ENCODE measurements around the gene PPP2R2C. TPM values are rescaled to one million over a fixed set of nuclear protein-coding genes. Genes with fewer than 3 reads are reported as not detected.

The PPP2R2C gene
- total RNA-seq, 1 experiment from 2014 or later: 8.1 TPM

DNA sequence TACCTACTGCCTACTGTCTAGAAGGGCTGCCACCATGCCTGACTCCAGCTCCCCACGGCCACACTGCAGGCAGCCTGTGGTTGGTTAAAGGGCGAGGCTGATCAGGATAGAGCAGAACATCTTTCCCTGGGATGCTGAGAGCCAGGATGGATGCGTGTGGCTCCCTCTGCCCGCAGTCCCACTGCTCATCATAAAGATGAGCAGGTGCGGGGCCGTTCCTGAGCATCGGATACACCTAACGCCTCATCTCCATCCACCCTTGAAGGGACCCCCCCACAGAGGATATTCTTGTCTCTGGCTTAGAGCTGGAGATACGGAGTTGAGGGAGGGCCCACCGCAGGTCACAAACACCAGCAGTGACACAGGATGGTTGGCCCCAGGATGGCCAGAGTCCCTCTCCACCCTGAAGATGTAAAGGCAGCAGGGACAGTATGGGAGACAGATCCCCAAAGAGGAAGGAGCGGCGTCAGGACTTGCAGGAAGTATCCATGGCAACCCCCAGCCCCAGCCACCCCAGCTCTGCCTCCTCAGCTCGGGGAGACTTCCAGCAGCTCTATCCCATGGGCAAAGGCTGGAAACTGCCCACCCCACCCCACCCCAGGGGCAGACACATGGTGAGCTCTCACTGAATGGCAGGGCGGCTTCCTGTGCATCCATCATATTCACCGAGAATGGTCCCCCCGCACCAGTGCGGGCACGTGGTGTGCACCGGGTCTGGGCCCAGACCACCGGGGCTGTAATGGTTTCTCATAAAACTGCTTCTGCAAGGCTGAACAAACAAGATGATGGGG, 19.3 kb downstream of the PPP2R2C start:
- Mint-ChIP-seq H3K36me3 (ENCODE audit: insufficient read depth in 1 of 3, low read depth in 3 of 3) (no peaks in the 10 kb centered on the region), H3K27ac (peak overlapping the region in 1 of 3 experiments; percentile 65; a peak in 1 of 7 replicates), H3K27me3 (ENCODE audit: low read depth) (no peaks in the 10 kb centered on the region; the same call in 1 of the 2 replicates), H3K4me1 (no peaks in the 10 kb centered on the region; a peak in 1 of 4 replicates), H3K9me3 (no peaks in the 10 kb centered on the region), H3K4me3 (no peak overlapping the region)
- Histone ChIP-seq H3K56ac (ENCODE audit: insufficient read length, low read depth, low read length) (no peak overlapping the region), H2BK20ac (ENCODE audit: low read depth, low read length, poor library complexity, severe bottlenecking) (no peak overlapping the region), H3K27ac (ENCODE audit: insufficient read length, low read depth, low read length) (no peak overlapping the region), H2BK120ac (ENCODE audit: low read depth, low read length, poor library complexity, severe bottlenecking) (no peak overlapping the region), H2BK15ac (ENCODE audit: low read depth, low read length) (no peak overlapping the region), H3K4me1 (ENCODE audit: insufficient read depth, low read length) (no peaks in the 10 kb centered on the region), H4K8ac (replicated peaks; ENCODE audit: insufficient read length, low read depth, low read length) (no peak overlapping the region), H4K20me1 (ENCODE audit: control insufficient read depth, insufficient read depth, insufficient read length) (no peaks in the 10 kb centered on the region), H2BK12ac (ENCODE audit: insufficient read length, low read depth, low read length) (no peak overlapping the region), H4K91ac (ENCODE audit: insufficient read length, low read depth, low read length) (no peak overlapping the region), H4K5ac (ENCODE audit: insufficient read length, low read depth, low read length) (no peak overlapping the region), H2BK5ac (ENCODE audit: insufficient read length, low read length) (no peak overlapping the region), H3K23me2 (ENCODE audit: insufficient read length, low read depth, low read length, poor library complexity, severe bottlenecking) (no peaks in the 10 kb centered on the region), H3K79me2 (ENCODE audit: insufficient read depth, low read length) (no peaks in the 10 kb centered on the region), H3K4me2 (ENCODE audit: insufficient read depth, insufficient read length, low read length) (no peak overlapping the region), H3T11ph (ENCODE audit: low read length) (no peak overlapping the region), H3K9ac (ENCODE audit: extremely low read depth, insufficient read length, low read length) (no peak overlapping the region), H3K27me3 (ENCODE audit: insufficient read depth, low read length) (no peaks in the 10 kb centered on the region), H3K18ac (ENCODE audit: insufficient read length, low read depth, low read length) (no peak overlapping the region), H3K4ac (ENCODE audit: low read depth, low read length) (no peak overlapping the region), H3K14ac (ENCODE audit: insufficient read depth, low read length) (no peak overlapping the region; the same call in 1 of the 2 replicates), H3K23ac (ENCODE audit: insufficient read length, low read depth, low read length) (no peak overlapping the region), H3K9me3 (ENCODE audit: control insufficient read depth, low read depth, low read length) (no peaks in the 10 kb centered on the region), H3K79me1 (ENCODE audit: insufficient read depth, low read depth, low read length, poor library complexity, severe bottlenecking) (no peaks in the 10 kb centered on the region), H2AFZ (ENCODE audit: low read length) (no peak overlapping the region), H2AK5ac (ENCODE audit: insufficient read length, low read length) (no peak overlapping the region)
- DNase-seq: no peak
- no CpG with 5 or more reads among the region's 20 CpGs for WGBS (ENCODE audit: extremely low coverage, insufficient read length, low lambda C conversion rate)
- no peak for TF ChIP-seq CTCF (conservative IDR thresholded peaks at IDR 0.05)

Data from H9 (cell line).